DMS153 treated with DMSO at 0.1 percent for 48 hours (cell line): ENCODE results near the gene LEUTX.
A peak's percentile ranks its signal among the peaks of the same experiment; 100 is the strongest.

ENCODE experiments used
- DNase-seq: peaks from one replicate; lab custom pipeline; 2025; ENCODE audit not compliant: unreplicated experiment; lab: John Stamatoyannopoulos, UW

Gene LEUTX

DNA sequence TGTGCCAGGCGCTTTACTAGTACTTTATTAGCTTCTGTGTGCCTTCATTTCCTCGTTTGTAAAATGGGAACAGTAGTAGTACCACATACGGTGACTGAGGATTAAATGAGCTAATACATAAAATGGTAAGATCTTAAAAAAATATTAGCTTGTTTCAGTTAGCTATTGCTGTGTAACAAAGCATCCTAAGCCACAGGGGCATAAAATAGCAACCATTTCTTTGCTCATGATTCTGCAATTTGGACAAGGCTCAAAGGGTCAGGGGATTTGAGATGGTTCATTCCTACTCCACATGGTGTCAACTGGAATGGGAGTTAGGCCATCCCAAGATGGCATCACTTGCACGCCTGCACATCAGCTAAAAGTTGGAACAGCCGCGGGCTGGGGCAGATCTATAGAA lies 42.0 kb downstream of the LEUTX start:
- no peak for DNase-seq

DNA sequence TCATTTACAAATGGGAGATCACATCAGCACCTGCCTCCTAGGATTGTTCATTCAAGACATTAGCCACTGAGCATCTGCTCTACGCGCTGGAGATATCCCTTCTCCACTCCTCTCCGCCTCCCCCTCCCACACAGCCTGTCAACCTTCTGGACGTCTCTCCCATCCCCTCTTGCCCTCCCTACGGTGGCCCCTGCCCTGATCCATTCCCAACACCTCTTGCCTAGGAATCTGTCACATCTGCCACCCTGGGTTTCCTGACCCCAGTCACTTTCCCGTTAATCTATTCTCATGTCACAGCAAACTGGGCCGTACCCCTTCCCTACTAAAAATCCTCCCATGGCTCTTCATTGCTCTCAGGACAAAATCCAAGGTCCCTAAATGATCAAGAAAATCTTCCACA lies 45.0 kb downstream of the LEUTX start:
- no peak for DNase-seq

GRCh38 chr19:39824143-39825092 lies 45.8 kb downstream of the LEUTX start:
- peak; percentile 92 for DNase-seq

GRCh38 chr19:39825093-39825463 lies 46.4 kb downstream of the LEUTX start:
- DNase-seq: no peak

DNA sequence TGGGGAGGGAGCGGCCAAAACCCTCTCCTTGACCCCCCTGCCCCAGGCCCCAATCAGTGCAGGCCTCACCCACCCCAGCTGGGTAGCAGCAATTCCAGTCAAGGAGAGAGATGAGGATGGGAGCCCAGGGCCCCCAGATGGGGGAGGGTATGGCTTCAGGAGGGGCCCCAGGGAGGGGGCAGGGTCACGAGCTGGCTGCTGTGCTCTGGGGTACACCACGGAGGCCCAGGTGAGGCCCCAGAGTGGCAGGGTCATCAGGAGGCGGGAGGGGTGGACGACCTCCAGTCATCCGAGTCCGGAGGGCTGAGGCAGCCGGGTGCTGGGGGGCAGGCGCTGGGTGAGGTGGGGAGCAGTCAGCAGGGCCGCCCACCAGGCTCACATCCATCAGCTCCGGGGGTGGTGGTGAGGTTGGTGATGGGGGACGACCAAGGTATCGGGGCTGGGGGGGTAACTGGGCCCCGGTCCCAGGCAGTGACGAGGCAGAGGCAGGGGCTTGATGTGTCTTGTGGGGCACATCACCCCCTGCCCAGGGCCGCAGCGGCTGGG lies 47.0 kb downstream of the LEUTX start:
- DNase-seq: no peak

DNA sequence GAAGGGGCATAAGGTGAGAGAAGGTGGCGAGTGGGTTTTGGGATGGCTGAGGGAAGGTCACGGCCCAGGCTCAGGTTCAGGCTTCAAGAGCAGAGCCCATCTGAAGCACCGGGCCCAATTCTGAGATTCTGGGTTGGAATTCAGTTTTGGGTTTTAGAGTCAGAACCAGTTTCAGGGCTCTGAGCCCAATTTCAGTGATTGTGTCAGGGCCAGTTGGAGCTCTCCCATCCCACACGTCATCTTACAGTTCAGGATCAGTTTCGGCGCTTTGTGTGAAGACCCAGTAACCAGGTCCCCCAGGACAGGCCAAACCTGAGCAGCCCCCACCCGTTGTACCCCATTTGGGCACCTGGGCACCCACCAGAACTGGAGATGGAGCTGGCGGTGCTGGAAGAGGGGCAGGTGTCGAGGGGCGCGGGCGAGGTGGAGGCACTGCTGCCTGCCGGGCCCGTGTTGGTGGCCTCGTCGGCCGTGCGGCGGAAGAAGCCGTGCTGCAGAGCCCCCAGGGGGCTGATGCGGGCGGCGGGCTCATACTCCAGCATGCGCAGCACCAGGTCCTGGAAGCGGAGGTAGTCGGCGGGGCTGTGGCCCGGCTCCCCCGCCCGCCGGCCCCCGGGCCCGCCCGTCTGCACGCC lies 47.8 kb downstream of the LEUTX start:
- no peak for DNase-seq

GRCh38 chr19:39827216-39827615 lies 48.6 kb downstream of the LEUTX start:
- no peak for DNase-seq

DNA sequence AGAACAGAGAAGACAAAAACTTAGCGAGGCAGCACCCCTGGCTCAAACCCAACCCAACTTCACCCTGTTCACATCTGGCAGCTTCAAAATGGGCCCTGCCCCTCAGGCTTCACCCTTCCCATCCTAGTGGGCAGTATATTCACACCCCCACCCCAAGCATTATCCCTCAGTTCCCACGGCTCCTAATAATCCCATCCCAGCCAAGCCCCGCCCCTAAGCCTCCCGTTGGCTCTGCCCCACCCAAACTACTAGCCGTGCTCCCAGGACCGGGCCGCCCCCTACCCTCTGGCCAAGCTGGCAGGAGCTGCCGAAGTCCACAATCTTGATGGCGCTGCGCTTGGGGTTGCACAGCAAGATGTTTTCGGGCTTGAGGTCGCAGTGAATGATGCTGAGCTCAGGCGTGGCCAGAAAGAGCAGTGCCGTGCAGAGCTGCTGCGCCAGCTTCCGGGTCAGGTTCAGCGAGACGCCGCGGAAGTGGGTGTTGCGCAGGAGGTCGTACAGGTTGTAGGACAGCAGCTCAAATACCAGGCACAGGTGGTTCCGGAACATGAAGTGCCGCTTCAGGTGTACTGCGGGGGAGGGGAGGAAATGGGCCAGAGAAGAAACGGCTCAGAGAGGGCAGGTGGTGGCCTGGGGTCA lies 49.5 kb downstream of the LEUTX start:
- peak; percentile 53 for DNase-seq

DNA sequence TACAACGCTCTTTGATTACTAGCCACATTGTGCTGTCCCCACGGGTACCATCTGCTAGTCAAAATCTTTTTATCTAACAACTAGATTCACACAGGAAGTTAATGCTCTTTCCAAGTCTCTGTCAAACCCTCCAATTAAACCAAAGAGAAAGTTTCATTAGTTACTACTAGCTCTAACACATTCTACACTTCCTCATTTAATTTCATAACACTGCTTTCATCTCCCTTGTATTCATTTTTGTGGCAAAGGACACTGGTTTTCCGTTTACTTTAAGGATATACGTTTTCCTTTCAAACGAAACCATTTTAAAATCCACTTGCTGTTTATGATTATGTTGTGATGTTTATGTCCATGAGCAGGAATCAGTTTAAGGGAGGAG lies 50.0 kb downstream of the LEUTX start:
- no peak for DNase-seq

GRCh38 chr19:39829702-39830275 lies 51.1 kb downstream of the LEUTX start:
- DNase-seq: no peak

GRCh38 chr19:39830406-39830805 lies 51.8 kb downstream of the LEUTX start:
- no peak for DNase-seq

- DNase-seq: no peak
Measured at GRCh38 chr19:39830847-39831246, 52.2 kb downstream of the LEUTX start.

- DNase-seq: no peak
Measured at GRCh38 chr19:39831679-39832078, 53.0 kb downstream of the LEUTX start.

DNA sequence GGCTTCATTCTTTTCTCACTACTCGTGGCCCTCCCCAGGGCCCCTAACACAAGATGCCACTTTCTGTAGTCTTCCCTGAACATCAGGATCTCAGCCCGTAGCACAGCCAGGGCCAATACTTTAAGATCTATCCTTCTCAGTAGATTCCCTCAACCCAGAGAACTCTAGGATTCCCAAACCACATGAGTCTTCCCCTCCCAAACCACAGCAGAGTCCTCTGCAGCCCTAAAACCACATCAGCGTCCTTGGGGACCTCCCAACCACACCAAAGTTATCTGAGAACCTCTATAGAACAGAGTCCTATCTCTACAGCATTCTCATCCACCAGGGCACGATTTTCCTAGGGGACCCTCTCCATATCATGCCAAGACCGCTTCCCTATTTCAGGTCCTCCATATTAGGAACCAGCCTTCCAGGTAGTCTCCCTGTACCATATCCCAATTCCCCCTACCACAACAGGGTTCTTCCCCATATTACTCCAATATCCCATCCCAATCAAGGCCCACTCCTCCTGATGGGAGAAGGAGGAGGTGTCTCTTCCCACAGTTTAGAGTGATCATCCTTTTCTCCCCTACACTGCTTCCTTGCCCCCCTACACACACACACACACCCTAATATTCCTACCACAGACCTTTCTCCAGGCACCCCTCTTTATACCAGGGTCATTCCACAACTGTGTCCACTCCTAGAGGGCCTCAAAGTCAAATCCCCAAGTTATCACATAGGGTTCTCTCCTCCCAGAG lies 53.9 kb downstream of the LEUTX start:
- no peak for DNase-seq

GRCh38 chr19:39833160-39833463 lies 54.5 kb downstream of the LEUTX start:
- no peak for DNase-seq

- DNase-seq: peak; percentile 93
Measured at GRCh38 chr19:39833464-39834286, 55.0 kb downstream of the LEUTX start, which contains the start of gene DYRK1B. Gene DYRK1B, minus strand, starts transcription at chr19:39834162. Its CDS starts 2,295 bp downstream, at chr19:39831867.

DNA sequence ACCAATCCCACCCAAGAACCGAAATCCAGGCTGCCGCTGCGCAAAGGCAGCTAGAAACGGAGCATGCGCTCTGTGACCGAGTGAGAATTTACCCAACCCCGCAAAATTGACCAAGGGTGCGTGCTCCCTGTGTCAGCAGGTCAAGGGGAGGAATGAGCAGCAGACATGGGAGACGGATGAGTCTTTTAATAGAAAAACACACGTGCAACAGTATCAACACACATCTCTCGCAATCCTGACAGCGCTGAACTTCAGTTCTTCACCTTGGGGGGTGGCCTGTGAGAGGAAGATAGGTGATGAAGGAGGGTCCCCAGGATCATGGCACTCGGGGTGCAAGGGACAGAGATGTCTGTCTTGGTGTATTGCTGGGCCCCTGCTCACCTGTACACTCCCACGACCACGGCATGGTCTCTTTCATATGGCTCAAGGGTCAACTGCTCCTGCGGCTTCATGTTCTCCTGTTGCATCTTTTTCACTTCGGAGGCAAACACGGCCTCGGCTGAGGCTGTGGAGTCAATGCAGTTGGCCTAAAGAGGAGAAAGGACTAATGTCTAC lies 55.7 kb downstream of the LEUTX start:
- DNase-seq: no peak
